Smooth muscle cell (in vitro differentiated cells): ENCODE data around the gene RNLS. TPM values are rescaled to one million over a fixed set of nuclear protein-coding genes. Genes with fewer than 3 reads are reported as not detected.

Experiments used
- DNase-seq: peaks from one replicate; lab custom pipeline; 2025; ENCODE audit not compliant: unreplicated experiment; lab: John Stamatoyannopoulos, UW
- H2AFZ ChIP-seq: fragments of 200-600 bp; sonication (generic); 2 replicates; pipeline ENCODE4 v1.6.0; 2016; ENCODE audit warnings: antibody characterized with exemption, low read depth, mild to moderate bottlenecking
- H3F3A ChIP-seq: fragments of 200-600 bp; sonication (generic); 2 replicates; pipeline ENCODE4 v1.6.0; 2017; ENCODE audit warnings: antibody characterized with exemption, low read depth
- H3K27ac ChIP-seq: fragments of 200-600 bp; sonication (generic); 2 replicates; pipeline ENCODE4 v1.5.1; 2016; ENCODE audit warnings: low read depth, mild to moderate bottlenecking
- H3K27me3 ChIP-seq: fragments of 200-600 bp; sonication (generic); 2 replicates; pipeline ENCODE4 v1.6.1; 2016; ENCODE audit warnings: low read depth, mild to moderate bottlenecking
- H3K36me3 ChIP-seq: fragments of 200-600 bp; sonication (generic); 2 replicates; pipeline ENCODE4 v1.5.1; 2016; ENCODE audit warnings: low read depth
- H3K4me1 ChIP-seq: fragments of 200-600 bp; sonication (generic); 2 replicates; pipeline ENCODE4 v1.5.1; 2016; ENCODE audit warnings: low read depth
- H3K4me2 ChIP-seq: fragments of 200-600 bp; sonication (generic); 2 replicates; pipeline ENCODE4 v1.6.0; 2016; ENCODE audit warnings: mild to moderate bottlenecking
- H3K4me3 ChIP-seq: fragments of 200-600 bp; sonication (generic); 2 replicates; pipeline ENCODE4 v1.5.1; 2016; ENCODE audit warnings: mild to moderate bottlenecking
- H3K79me2 ChIP-seq: fragments of 200-600 bp; sonication (generic); 2 replicates; pipeline ENCODE4 v1.6.0; 2016; ENCODE audit warnings: low read depth, mild to moderate bottlenecking
- H3K9ac ChIP-seq: fragments of 200-600 bp; sonication (generic); 2 replicates; pipeline ENCODE4 v1.6.0; 2016; ENCODE audit warnings: low read depth
- H3K9me3 ChIP-seq: fragments of 200-600 bp; sonication (generic); replicated peaks from 2 replicates; pipeline ENCODE4 v1.5.1; 2016; ENCODE audit warnings: low read depth
- H4K20me1 ChIP-seq: fragments of 200-600 bp; sonication (generic); 2 replicates; pipeline ENCODE4 v1.6.0; 2016; ENCODE audit warnings: low read depth
- WGBS: methylation state at CpG from one replicate; pipeline ENCODE4 v1.1.7; 2016; ENCODE audit warnings: low lambda C conversion rate; 5-methylcytosine and 5-hydroxymethylcytosine counted together
- polyA plus RNA-seq: library from polyadenylated mRNA; unstranded; fragments of >200 nt; fragmentation: Nextera tagmentation; extraction: Ambion mirVana; gene quantifications from 2 replicates; pipeline ENCODE4 v1.2.1, GENCODE V29; 2016
- total RNA-seq: library from RNA; depleted of rRNA; stranded (reverse); fragments of >200 nt; gene quantifications from 2 replicates; pipeline ENCODE4 v1.2.3, GENCODE V29; 2014
- TF ChIP-seq, protein P1 (sequence below): fragments of 200-600 bp; sonication (generic); IDR thresholded peaks from 2 replicates; pipeline ENCODE4 v1.5.1; 2017; ENCODE audit warnings: borderline replicate concordance, mild to moderate bottlenecking, antibody characterized with exemption; ENCODE audit not compliant: insufficient read depth, poor library complexity, severe bottlenecking

RNLS gene
- total and polyA plus RNA-seq, 2 experiments from 2014 or later, result 4.8 to 11.2 TPM

DNA sequence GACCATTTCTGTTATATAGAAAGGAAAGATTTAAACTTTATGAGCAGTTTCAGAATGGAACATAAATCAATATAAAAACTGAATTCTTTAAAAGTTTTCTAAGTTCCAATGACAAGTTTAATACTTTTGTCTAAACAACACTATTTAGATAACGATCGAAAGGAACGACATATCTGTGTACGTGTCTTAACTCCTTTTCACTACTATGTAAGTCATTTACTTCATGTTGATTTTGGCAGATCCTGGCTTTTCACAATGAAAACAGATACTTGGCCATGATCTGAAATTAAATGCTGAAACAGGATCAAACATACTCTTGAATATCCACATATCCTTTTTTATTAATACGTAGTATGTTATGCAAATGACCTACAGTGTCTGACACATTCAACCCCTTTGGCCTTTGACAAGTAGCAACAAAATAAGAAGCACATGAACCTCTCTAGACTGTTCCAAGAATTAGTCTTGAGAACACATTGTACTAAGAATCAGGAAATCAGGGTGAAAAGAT lies 41.9 kb downstream of the RNLS start:
- no peaks in the 10 kb centered on the region for H4K20me1 ChIP-seq
- peaks cover 4% of the 10 kb centered on the region for H3F3A ChIP-seq
- H2AFZ ChIP-seq, result no peak overlapping the region
- H3K36me3 ChIP-seq, result no peaks in the 10 kb centered on the region
- peaks cover 24% of the 10 kb centered on the region for H3K4me1 ChIP-seq
- no peaks in the 10 kb centered on the region for H3K9me3 ChIP-seq
- H3K79me2 ChIP-seq, result no peaks in the 10 kb centered on the region
- no peak overlapping the region for H3K9ac ChIP-seq
- DNase-seq, result no peak
- no peak overlapping the region for H3K27ac ChIP-seq
- H3K27me3 ChIP-seq, result no peaks in the 10 kb centered on the region
- WGBS, result 80% methylated on average over 5 of the region's 5 CpGs
- TF ChIP-seq, protein P1, sequence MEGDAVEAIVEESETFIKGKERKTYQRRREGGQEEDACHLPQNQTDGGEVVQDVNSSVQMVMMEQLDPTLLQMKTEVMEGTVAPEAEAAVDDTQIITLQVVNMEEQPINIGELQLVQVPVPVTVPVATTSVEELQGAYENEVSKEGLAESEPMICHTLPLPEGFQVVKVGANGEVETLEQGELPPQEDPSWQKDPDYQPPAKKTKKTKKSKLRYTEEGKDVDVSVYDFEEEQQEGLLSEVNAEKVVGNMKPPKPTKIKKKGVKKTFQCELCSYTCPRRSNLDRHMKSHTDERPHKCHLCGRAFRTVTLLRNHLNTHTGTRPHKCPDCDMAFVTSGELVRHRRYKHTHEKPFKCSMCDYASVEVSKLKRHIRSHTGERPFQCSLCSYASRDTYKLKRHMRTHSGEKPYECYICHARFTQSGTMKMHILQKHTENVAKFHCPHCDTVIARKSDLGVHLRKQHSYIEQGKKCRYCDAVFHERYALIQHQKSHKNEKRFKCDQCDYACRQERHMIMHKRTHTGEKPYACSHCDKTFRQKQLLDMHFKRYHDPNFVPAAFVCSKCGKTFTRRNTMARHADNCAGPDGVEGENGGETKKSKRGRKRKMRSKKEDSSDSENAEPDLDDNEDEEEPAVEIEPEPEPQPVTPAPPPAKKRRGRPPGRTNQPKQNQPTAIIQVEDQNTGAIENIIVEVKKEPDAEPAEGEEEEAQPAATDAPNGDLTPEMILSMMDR, result no peak
- H3K4me3 ChIP-seq, result no peak overlapping the region
- H3K4me2 ChIP-seq, result no peak overlapping the region

DNA sequence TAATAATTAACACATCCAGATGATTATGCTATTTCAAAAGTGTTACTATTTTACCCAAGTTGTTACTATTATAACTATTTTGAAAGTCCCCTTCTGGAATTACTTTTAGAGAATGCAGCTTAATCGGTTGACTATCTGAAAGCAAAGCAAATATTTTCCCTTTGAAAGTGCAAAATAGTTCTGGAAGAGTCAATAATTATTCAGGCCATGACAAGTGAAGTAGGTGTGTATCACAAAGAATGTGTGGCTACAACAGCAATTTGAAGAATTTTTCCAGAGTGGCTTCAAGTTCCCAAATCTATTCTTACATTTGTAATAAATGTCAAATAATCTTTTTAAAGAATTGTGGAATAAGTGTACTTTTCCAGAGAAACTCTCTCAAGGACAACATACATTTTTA lies 42.8 kb downstream of the RNLS start:
- Histone ChIP-seq H3K36me3 (no peaks in the 10 kb centered on the region), H3K27me3 (peaks cover 2% of the 10 kb centered on the region), H3K79me2 (no peaks in the 10 kb centered on the region), H4K20me1 (no peaks in the 10 kb centered on the region), H3K4me3 (no peak overlapping the region), H3K4me2 (no peak overlapping the region), H3F3A (peaks cover 4% of the 10 kb centered on the region), H2AFZ (no peak overlapping the region), H3K27ac (no peak overlapping the region), H3K4me1 (peaks cover 24% of the 10 kb centered on the region), H3K9ac (no peak overlapping the region), H3K9me3 (no peaks in the 10 kb centered on the region)
- WGBS, result 58% methylated on average over 1 of the region's 1 CpG
- no peak for DNase-seq
- TF ChIP-seq, protein P1, result no peak

DNA sequence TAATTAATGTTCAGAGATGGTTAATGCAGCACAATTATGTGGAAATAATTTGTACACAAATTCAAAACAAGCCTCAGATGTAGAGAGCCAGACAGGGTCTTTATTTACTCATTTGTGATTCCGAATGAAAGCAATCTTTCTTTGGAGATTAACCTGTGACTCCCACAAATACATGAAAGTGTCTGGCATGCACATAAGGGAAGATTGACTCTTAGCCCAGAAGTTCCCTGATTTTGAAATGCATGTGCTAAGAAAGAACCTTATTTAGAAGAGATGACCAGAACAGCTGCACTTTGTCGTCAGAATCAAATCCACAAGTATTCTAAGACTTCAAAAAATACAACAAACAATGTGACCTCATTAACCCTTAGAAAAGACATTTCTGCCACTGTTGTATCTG lies 45.1 kb downstream of the RNLS start:
- Histone ChIP-seq H3F3A (no peaks in the 10 kb centered on the region), H2AFZ (no peak overlapping the region), H3K9ac (no peak overlapping the region), H3K79me2 (no peaks in the 10 kb centered on the region), H3K27me3 (peaks cover 6% of the 10 kb centered on the region), H3K4me2 (peak overlapping the region; percentile 15), H3K36me3 (no peaks in the 10 kb centered on the region), H3K4me3 (no peak overlapping the region), H3K4me1 (peaks cover 22% of the 10 kb centered on the region), H4K20me1 (no peaks in the 10 kb centered on the region), H3K27ac (peak overlapping the region; percentile 28), H3K9me3 (no peaks in the 10 kb centered on the region)
- TF ChIP-seq, protein P1, result no peak
- DNase-seq, result no peak
- WGBS, result 15% methylated on average over 2 of the region's 2 CpGs

DNA sequence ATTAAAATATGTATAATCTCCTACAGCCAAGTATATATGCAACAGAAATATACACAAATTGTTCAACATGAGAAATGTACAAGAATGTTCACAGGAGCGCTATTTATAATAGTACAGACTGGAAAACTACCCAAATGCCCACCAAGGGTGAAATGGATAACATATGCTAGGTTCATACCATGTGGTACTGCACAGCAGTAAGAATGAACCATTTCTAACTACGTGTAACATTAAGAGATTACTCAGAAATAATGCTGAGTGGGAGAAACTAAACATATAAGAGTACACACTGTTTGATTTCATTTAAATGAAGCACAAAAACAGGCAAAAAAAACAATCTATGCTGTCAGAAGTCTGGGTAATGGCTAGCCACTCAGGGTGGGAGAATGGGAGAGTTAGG lies 45.8 kb downstream of the RNLS start:
- no peaks in the 10 kb centered on the region for H3K79me2 ChIP-seq
- peaks cover 15% of the 10 kb centered on the region for H3K4me1 ChIP-seq
- TF ChIP-seq, protein P1, result no peak
- WGBS, result 88% methylated on average over 2 of the region's 2 CpGs
- no peak for DNase-seq
- no peaks in the 10 kb centered on the region for H4K20me1 ChIP-seq
- no peak overlapping the region for H3K4me3 ChIP-seq
- H3K36me3 ChIP-seq, result no peaks in the 10 kb centered on the region
- H3K4me2 ChIP-seq, result peak overlapping the region; percentile 15
- peak overlapping the region; percentile 28 for H3K27ac ChIP-seq
- H3K27me3 ChIP-seq, result peaks cover 6% of the 10 kb centered on the region
- no peaks in the 10 kb centered on the region for H3F3A ChIP-seq
- H3K9ac ChIP-seq, result no peak overlapping the region
- H2AFZ ChIP-seq, result no peak overlapping the region
- no peaks in the 10 kb centered on the region for H3K9me3 ChIP-seq
